GM06990 (cell line): ENCODE data around the gene ZNF738.

Experiments
- DNase-seq: peaks from one replicate; pipeline ENCODE4 v3.0.0-alpha.2; 2011; ENCODE audit not compliant: insufficient read length; ENCODE audit errors: extremely low read depth
- H3K27me3 ChIP-seq: replicated peaks from 2 replicates; pipeline ENCODE4 v1.6.0; 2011; ENCODE audit warnings: low read length; ENCODE audit not compliant: control insufficient read depth, insufficient read depth
- H3K36me3 ChIP-seq: 2 replicates; pipeline ENCODE4 v1.5.1; 2011; ENCODE audit warnings: low read length; ENCODE audit not compliant: control insufficient read depth, insufficient read depth
- H3K4me3 ChIP-seq: replicated peaks from 2 replicates; pipeline ENCODE4 v1.5.1; 2011; ENCODE audit warnings: low read depth, mild to moderate bottlenecking, control low read depth, low read length
- CTCF ChIP-seq: IDR thresholded peaks from 2 replicates; pipeline ENCODE4 v1.5.1; 2011; ENCODE audit warnings: low read length, control low read depth, mild to moderate bottlenecking, inconsistent platforms; ENCODE audit not compliant: insufficient read depth, poor library complexity, severe bottlenecking

The ZNF738 gene

GRCh38 chr19:21396893-21397572 lies 38.2 kb downstream of the ZNF738 start, which contains the start of gene ZNF493:
TSS of gene ZNF493 (plus strand) at chr19:21397133. CDS start at chr19:21397238, 105 bp downstream.
- DNase-seq, result peak; percentile 79
- no peak for TF ChIP-seq CTCF
- no peaks in the 10 kb centered on the region for H3K27me3 ChIP-seq
- H3K4me3 ChIP-seq, result peak within 1 kb of the TSS; percentile 98
- no peaks in the 10 kb centered on the region; the same call in 1 of the 2 replicates for H3K36me3 ChIP-seq

GRCh38 chr19:21398851-21399250 lies 40.1 kb downstream of the ZNF738 start:
- Histone ChIP-seq H3K36me3 (no peaks in the 10 kb centered on the region; the same call in none of the 2 replicates), H3K4me3 (no peak overlapping the region), H3K27me3 (no peaks in the 10 kb centered on the region)
- DNase-seq, result no peak
- TF ChIP-seq CTCF, result no peak

- H3K36me3 ChIP-seq, result no peaks in the 10 kb centered on the region; the same call in none of the 2 replicates
- no peak for DNase-seq
- no peaks in the 10 kb centered on the region for H3K27me3 ChIP-seq
- no peak for TF ChIP-seq CTCF
- no peak overlapping the region for H3K4me3 ChIP-seq
These were observed 43.6 kb downstream of the ZNF738 start for GRCh38 chr19:21402303-21402985.

- no peak for TF ChIP-seq CTCF
- Histone ChIP-seq H3K36me3 (no peaks in the 10 kb centered on the region; the same call in 1 of the 2 replicates), H3K27me3 (no peaks in the 10 kb centered on the region), H3K4me3 (no peak overlapping the region)
- DNase-seq, result no peak
These were observed 51.4 kb downstream of the ZNF738 start for GRCh38 chr19:21410166-21410565.

- no peak for DNase-seq
- Histone ChIP-seq H3K27me3 (no peaks in the 10 kb centered on the region), H3K4me3 (no peak overlapping the region), H3K36me3 (no peaks in the 10 kb centered on the region)
- no peak for TF ChIP-seq CTCF
These were observed 63.4 kb downstream of the ZNF738 start for GRCh38 chr19:21422244-21422643.
